Neuron (in vitro differentiated cells): ENCODE results near the gene DLGAP3.

Experiments
- H2AFZ ChIP-seq: one replicate; pipeline ENCODE4 v1.6.1; 2013; ENCODE audit warnings: low read depth, mild to moderate bottlenecking, inconsistent platforms, low read length, moderate library complexity
- H3K27me3 ChIP-seq: one replicate; pipeline ENCODE4 v1.6.1; 2013; ENCODE audit warnings: low read length; ENCODE audit not compliant: insufficient read depth
- H3K36me3 ChIP-seq: one replicate; pipeline ENCODE4 v1.6.1; 2013; ENCODE audit warnings: low read length; ENCODE audit not compliant: insufficient read depth
- H3K4me1 ChIP-seq: one replicate; pipeline ENCODE4 v1.6.1; 2013; ENCODE audit warnings: low read length; ENCODE audit not compliant: insufficient read depth
- H3K4me3 ChIP-seq: 2 replicates; pipeline ENCODE4 v1.5.1; 2013; ENCODE audit warnings: mild to moderate bottlenecking, low read length, moderate library complexity
- H3K9me3 ChIP-seq: one replicate; pipeline ENCODE4 v1.6.1; 2013; ENCODE audit warnings: low read length

The DLGAP3 gene

GRCh38 chr1:34926156-34926555 is 3.3 kb downstream of the DLGAP3 start:
- Histone ChIP-seq H3K36me3 (no peaks in the 10 kb centered on the region), H3K4me3 (no peak overlapping the region), H3K9me3 (no peaks in the 10 kb centered on the region), H3K4me1 (peaks cover 11% of the 10 kb centered on the region), H3K27me3 (peaks cover 25% of the 10 kb centered on the region), H2AFZ (no peak overlapping the region)

DNA sequence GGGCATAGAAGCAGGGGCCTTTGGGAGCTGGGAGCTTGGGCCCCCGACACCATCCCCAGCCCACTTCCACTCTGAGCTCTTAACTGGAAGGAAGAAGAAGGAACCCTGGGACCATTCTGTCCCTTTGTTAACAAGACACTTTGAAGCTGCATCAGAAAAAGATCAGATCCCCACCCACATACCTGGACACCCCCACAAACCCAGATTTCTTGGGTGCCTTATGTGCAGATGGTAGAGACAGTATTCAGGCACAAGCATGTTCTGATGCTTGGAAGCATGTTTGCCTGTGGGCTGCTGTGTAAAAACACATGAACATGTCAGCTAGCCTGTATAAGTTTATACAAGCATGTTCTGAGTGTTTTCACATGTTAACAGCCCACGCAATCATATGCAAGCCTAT is 3.7 kb downstream of the DLGAP3 start:
- H2AFZ ChIP-seq: no peak overlapping the region
- no peaks in the 10 kb centered on the region for H3K9me3 ChIP-seq
- H3K4me1 ChIP-seq: peaks cover 11% of the 10 kb centered on the region
- H3K36me3 ChIP-seq: no peaks in the 10 kb centered on the region
- H3K27me3 ChIP-seq: peaks cover 21% of the 10 kb centered on the region
- H3K4me3 ChIP-seq: no peak overlapping the region

GRCh38 chr1:34924759-34925555 is 4.5 kb downstream of the DLGAP3 start:
- no peaks in the 10 kb centered on the region for H3K9me3 ChIP-seq
- H3K27me3 ChIP-seq: peaks cover 17% of the 10 kb centered on the region
- H3K36me3 ChIP-seq: no peaks in the 10 kb centered on the region
- peaks cover 8% of the 10 kb centered on the region for H3K4me1 ChIP-seq
- H2AFZ ChIP-seq: no peak overlapping the region
- no peak overlapping the region for H3K4me3 ChIP-seq

- Histone ChIP-seq H2AFZ (no peak overlapping the region), H3K36me3 (no peaks in the 10 kb centered on the region), H3K9me3 (no peaks in the 10 kb centered on the region), H3K4me3 (no peak overlapping the region), H3K27me3 (peaks cover 17% of the 10 kb centered on the region), H3K4me1 (peaks cover 7% of the 10 kb centered on the region)
Observed at GRCh38 chr1:34923490-34923889, 6.0 kb downstream of the DLGAP3 start.

GRCh38 chr1:34918977-34919561 is 10.4 kb downstream of the DLGAP3 start:
- H3K4me1 ChIP-seq: peaks cover 10% of the 10 kb centered on the region
- H2AFZ ChIP-seq: no peak overlapping the region
- H3K36me3 ChIP-seq: no peaks in the 10 kb centered on the region
- no peaks in the 10 kb centered on the region for H3K9me3 ChIP-seq
- peaks cover 5% of the 10 kb centered on the region for H3K27me3 ChIP-seq
- no peak overlapping the region for H3K4me3 ChIP-seq

- peaks cover 10% of the 10 kb centered on the region for H3K4me1 ChIP-seq
- H2AFZ ChIP-seq: no peak overlapping the region
- H3K36me3 ChIP-seq: no peaks in the 10 kb centered on the region
- no peaks in the 10 kb centered on the region for H3K27me3 ChIP-seq
- H3K9me3 ChIP-seq: no peaks in the 10 kb centered on the region
- H3K4me3 ChIP-seq: no peak overlapping the region
Observed at GRCh38 chr1:34918386-34918976, 11.0 kb downstream of the DLGAP3 start.

- no peaks in the 10 kb centered on the region for H3K36me3 ChIP-seq
- H3K27me3 ChIP-seq: no peaks in the 10 kb centered on the region
- no peak overlapping the region for H3K4me3 ChIP-seq
- H3K9me3 ChIP-seq: no peaks in the 10 kb centered on the region
- peaks cover 10% of the 10 kb centered on the region for H3K4me1 ChIP-seq
- no peak overlapping the region for H2AFZ ChIP-seq
Observed at GRCh38 chr1:34917017-34917416, 12.4 kb downstream of the DLGAP3 start.

GRCh38 chr1:34916104-34916503 is 13.3 kb downstream of the DLGAP3 start:
- no peaks in the 10 kb centered on the region for H3K9me3 ChIP-seq
- no peak overlapping the region for H3K4me3 ChIP-seq
- H3K4me1 ChIP-seq: peaks cover 10% of the 10 kb centered on the region
- no peak overlapping the region for H2AFZ ChIP-seq
- no peaks in the 10 kb centered on the region for H3K27me3 ChIP-seq
- no peaks in the 10 kb centered on the region for H3K36me3 ChIP-seq

GRCh38 chr1:34915521-34915920 is 13.9 kb downstream of the DLGAP3 start:
- peaks cover 10% of the 10 kb centered on the region for H3K4me1 ChIP-seq
- H3K4me3 ChIP-seq: no peak overlapping the region
- no peaks in the 10 kb centered on the region for H3K36me3 ChIP-seq
- no peak overlapping the region for H2AFZ ChIP-seq
- H3K9me3 ChIP-seq: no peaks in the 10 kb centered on the region
- H3K27me3 ChIP-seq: no peaks in the 10 kb centered on the region

- Histone ChIP-seq H2AFZ (no peak overlapping the region), H3K9me3 (no peaks in the 10 kb centered on the region), H3K36me3 (no peaks in the 10 kb centered on the region), H3K4me1 (peaks cover 10% of the 10 kb centered on the region), H3K27me3 (no peaks in the 10 kb centered on the region), H3K4me3 (no peak overlapping the region)
Observed at GRCh38 chr1:34914958-34915357, 14.5 kb downstream of the DLGAP3 start.

GRCh38 chr1:34911465-34911864 is 18.0 kb downstream of the DLGAP3 start:
- Histone ChIP-seq H3K4me1 (peaks cover 3% of the 10 kb centered on the region), H3K4me3 (no peak overlapping the region), H2AFZ (no peak overlapping the region), H3K36me3 (no peaks in the 10 kb centered on the region), H3K27me3 (no peaks in the 10 kb centered on the region), H3K9me3 (no peaks in the 10 kb centered on the region)

GRCh38 chr1:34910425-34910824 is 19.0 kb downstream of the DLGAP3 start:
- Histone ChIP-seq H3K4me3 (no peak overlapping the region), H3K4me1 (peaks cover 8% of the 10 kb centered on the region), H3K36me3 (no peaks in the 10 kb centered on the region), H2AFZ (no peak overlapping the region), H3K27me3 (no peaks in the 10 kb centered on the region), H3K9me3 (no peaks in the 10 kb centered on the region)

DNA sequence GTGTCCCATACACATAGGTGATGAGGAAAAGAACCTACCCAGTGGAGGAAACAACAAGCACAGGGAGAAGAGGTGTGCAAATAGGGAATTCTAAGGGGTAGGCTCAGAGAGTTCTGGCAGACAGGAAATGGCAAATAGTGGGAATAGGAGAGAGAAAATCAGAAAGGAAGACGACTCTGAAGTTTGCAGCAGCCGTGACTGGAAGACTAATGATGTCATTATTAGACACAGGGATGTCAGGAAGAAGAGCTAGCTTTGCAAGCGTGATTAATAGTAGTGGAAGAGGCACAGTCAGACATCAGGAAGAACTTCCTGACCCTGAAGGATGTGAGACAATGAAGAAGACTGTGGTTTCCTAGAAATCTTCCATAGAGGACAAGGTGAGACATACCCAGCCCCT is 21.1 kb downstream of the DLGAP3 start:
- H3K36me3 ChIP-seq: no peaks in the 10 kb centered on the region
- H2AFZ ChIP-seq: no peak overlapping the region
- no peaks in the 10 kb centered on the region for H3K27me3 ChIP-seq
- peaks cover 8% of the 10 kb centered on the region for H3K4me1 ChIP-seq
- no peaks in the 10 kb centered on the region for H3K9me3 ChIP-seq
- H3K4me3 ChIP-seq: no peak overlapping the region
